ENCODE data around the gene CAST.

Gene CAST

GRCh38 chr5:96780626-96781025, 118.5 kb downstream of the CAST start:
- H3K4me3 ChIP-seq (ENCODE audit: low read depth, low read length): no peak overlapping the region
- no peak for TF ChIP-seq CTCF (conservative IDR thresholded peaks at IDR 0.05; ENCODE audit: low read depth, low read length)
- peak; percentile 59 for DNase-seq (ENCODE audit: low read depth)

- H3K4me3 ChIP-seq (ENCODE audit: low read depth, low read length): no peak overlapping the region
- peak; percentile 59 for DNase-seq (ENCODE audit: low read depth)
- TF ChIP-seq CTCF (conservative IDR thresholded peaks at IDR 0.05; ENCODE audit: low read depth, low read length): no peak
Measured at GRCh38 chr5:96781031-96781971, 119.1 kb downstream of the CAST start.

- peak; percentile 38 for DNase-seq (ENCODE audit: low read depth)
- H3K4me3 ChIP-seq (ENCODE audit: low read depth, low read length): no peak overlapping the region
- no peak for TF ChIP-seq CTCF (conservative IDR thresholded peaks at IDR 0.05; ENCODE audit: low read depth, low read length)
Measured at GRCh38 chr5:96783326-96783725, 121.2 kb downstream of the CAST start.

- TF ChIP-seq CTCF (conservative IDR thresholded peaks at IDR 0.05; ENCODE audit: low read depth, low read length): no peak
- H3K4me3 ChIP-seq (ENCODE audit: low read depth, low read length): no peak overlapping the region
- no peak for DNase-seq (ENCODE audit: low read depth)
Measured at GRCh38 chr5:96785326-96786109, 123.3 kb downstream of the CAST start.

- H3K4me3 ChIP-seq (ENCODE audit: low read depth, low read length): no peak overlapping the region
- DNase-seq (ENCODE audit: low read depth): peak; percentile 64
- TF ChIP-seq CTCF (conservative IDR thresholded peaks at IDR 0.05; ENCODE audit: low read depth, low read length): no peak
Measured at GRCh38 chr5:96788112-96788749, 126.1 kb downstream of the CAST start.

GRCh38 chr5:96789794-96790330, 127.7 kb downstream of the CAST start:
- no peak overlapping the region for H3K4me3 ChIP-seq (ENCODE audit: low read depth, low read length)
- peak; percentile 13 for DNase-seq (ENCODE audit: low read depth)
- no peak for TF ChIP-seq CTCF (conservative IDR thresholded peaks at IDR 0.05; ENCODE audit: low read depth, low read length)

All from choroid plexus epithelial cell (primary cell).